Breast epithelium (tissue), 3 donors: Measurements from ENCODE around the gene TCF7.

Source experiments
- POLR2AphosphoS5 ChIP-seq, 3 donors: sonication (generic); formaldehyde crosslinking; IDR thresholded peaks; one replicate each; pipeline ENCODE4 v1.6.1; 2017; ENCODE audit warnings: antibody characterized with exemption in 3 of 3
- TF ChIP-seq, protein P1 (sequence below), 3 donors: fragments of 450-650 bp; IDR thresholded peaks; one replicate each; pipeline ENCODE4 v1.5.1; 2016 to 2017; ENCODE audit warnings: antibody characterized with exemption in 3 of 3, mild to moderate bottlenecking in 3 of 3, moderate library complexity in 3 of 3

- TF ChIP-seq POLR2AphosphoS5 (IDR thresholded peaks at IDR 0.05) = no peak
- TF ChIP-seq, protein P1, sequence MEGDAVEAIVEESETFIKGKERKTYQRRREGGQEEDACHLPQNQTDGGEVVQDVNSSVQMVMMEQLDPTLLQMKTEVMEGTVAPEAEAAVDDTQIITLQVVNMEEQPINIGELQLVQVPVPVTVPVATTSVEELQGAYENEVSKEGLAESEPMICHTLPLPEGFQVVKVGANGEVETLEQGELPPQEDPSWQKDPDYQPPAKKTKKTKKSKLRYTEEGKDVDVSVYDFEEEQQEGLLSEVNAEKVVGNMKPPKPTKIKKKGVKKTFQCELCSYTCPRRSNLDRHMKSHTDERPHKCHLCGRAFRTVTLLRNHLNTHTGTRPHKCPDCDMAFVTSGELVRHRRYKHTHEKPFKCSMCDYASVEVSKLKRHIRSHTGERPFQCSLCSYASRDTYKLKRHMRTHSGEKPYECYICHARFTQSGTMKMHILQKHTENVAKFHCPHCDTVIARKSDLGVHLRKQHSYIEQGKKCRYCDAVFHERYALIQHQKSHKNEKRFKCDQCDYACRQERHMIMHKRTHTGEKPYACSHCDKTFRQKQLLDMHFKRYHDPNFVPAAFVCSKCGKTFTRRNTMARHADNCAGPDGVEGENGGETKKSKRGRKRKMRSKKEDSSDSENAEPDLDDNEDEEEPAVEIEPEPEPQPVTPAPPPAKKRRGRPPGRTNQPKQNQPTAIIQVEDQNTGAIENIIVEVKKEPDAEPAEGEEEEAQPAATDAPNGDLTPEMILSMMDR (IDR thresholded peaks at IDR 0.05) = no peak
These were observed 1.1 kb upstream of the TCF7 start for GRCh38 chr5:134113363-134113889.
